HG03457 (cell line): ENCODE results near the gene RPS3.

ENCODE experiments used
- ATAC-seq: cut with Tn5 transposase; IDR thresholded peaks from one replicate; pipeline ENCODE4 v1.9.1; 2021; ENCODE audit warnings: moderate number of reproducible peaks; ENCODE audit not compliant: unreplicated experiment

The RPS3 gene

GRCh38 chr11:75453916-75454655 lies 54.8 kb downstream of the RPS3 start:
- no peak for ATAC-seq

- ATAC-seq, result no peak
Measured at GRCh38 chr11:75454987-75455386, 55.7 kb downstream of the RPS3 start.
